Stimulated activated naive CD8-positive, alpha-beta T cell treated with anti-CD3 and anti-CD28 coated beads, Interleukin-15, Interleukin-2, amounts not matched to agents 100 ng/mL and 50 ng/mL, for 24 hours (primary cell): ENCODE measurements around the gene MIR17HG.

Experiments
- H3K27ac Mint-ChIP-seq: one replicate; pipeline ENCODE4 v1.8.0; 2021; ENCODE audit warnings: mild to moderate bottlenecking, mixed read lengths
- H3K27me3 Mint-ChIP-seq: one replicate; pipeline ENCODE4 v1.8.0; 2021; ENCODE audit warnings: mixed read lengths
- H3K36me3 Mint-ChIP-seq: one replicate; pipeline ENCODE4 v1.8.0; 2021; ENCODE audit warnings: low read depth, mixed read lengths
- H3K4me1 Mint-ChIP-seq: one replicate; pipeline ENCODE4 v1.8.0; 2021; ENCODE audit warnings: low read depth, mixed read lengths
- H3K4me3 Mint-ChIP-seq: one replicate; pipeline ENCODE4 v1.8.0; 2021; ENCODE audit warnings: mild to moderate bottlenecking, mixed read lengths
- H3K9me3 Mint-ChIP-seq: one replicate; pipeline ENCODE4 v1.8.0; 2021; ENCODE audit warnings: mixed read lengths

Gene MIR17HG

DNA sequence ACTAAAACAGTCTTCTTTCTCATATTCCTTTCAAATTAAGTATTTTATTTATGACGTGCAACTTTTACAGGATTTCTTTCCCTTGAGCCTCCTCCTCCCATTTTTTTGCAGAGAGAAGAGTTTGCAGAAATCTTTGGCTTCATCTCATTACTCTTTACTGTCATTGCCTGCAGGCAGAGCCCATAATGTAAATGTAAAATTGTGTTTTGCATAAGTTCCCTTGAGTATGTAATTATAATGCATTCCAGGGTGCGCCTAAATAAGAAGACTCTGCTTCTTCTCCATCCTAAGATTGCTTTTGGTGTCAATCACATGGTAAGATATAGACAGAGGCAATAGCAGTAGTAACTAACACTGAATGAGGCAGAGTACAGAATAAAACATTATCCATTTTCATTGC, 23.0 kb downstream of the MIR17HG start:
- no peaks in the 10 kb centered on the region for H3K9me3 Mint-ChIP-seq
- peaks cover 5% of the 10 kb centered on the region for H3K27me3 Mint-ChIP-seq
- H3K4me3 Mint-ChIP-seq, result no peak overlapping the region
- H3K27ac Mint-ChIP-seq, result no peak overlapping the region
- H3K4me1 Mint-ChIP-seq, result peaks cover 42% of the 10 kb centered on the region
- H3K36me3 Mint-ChIP-seq, result no peaks in the 10 kb centered on the region

GRCh38 chr13:91372911-91373310, 25.4 kb downstream of the MIR17HG start:
- Mint-ChIP-seq H3K27me3 (peaks cover 5% of the 10 kb centered on the region), H3K36me3 (no peaks in the 10 kb centered on the region), H3K4me1 (peaks cover 31% of the 10 kb centered on the region), H3K9me3 (no peaks in the 10 kb centered on the region), H3K4me3 (no peak overlapping the region), H3K27ac (no peak overlapping the region)

DNA sequence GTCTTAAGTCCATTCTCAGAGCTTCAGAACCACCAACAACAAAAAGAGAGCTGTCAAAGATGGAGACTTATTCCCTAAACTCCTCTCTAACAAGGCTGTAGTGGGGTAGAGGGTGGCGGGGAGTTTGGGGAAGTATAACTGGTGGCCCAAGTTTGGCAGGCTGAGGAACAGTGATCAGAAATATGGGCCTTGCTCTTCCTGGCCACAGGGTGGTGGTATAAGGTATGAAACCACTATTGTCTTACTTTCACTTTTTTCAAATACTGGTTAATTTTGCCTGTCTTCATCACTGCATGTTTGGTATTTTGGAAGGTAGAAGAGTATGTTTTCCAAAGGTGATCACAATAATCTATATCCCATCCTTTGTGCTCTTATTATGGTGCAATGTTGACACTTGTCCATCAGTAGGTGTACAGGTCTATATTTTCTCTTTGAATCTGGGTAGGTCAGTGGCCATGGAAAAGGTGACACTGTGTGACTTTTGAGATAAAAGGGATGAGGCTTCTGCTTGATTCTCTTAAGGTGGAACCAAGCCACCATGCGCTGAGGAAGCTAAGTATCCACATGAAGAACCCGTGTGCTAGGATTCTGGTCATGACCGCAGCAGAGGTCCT, 27.7 kb downstream of the MIR17HG start:
- H3K4me3 Mint-ChIP-seq, result no peak overlapping the region
- H3K4me1 Mint-ChIP-seq, result peaks cover 12% of the 10 kb centered on the region
- H3K9me3 Mint-ChIP-seq, result no peaks in the 10 kb centered on the region
- no peak overlapping the region for H3K27ac Mint-ChIP-seq
- H3K27me3 Mint-ChIP-seq, result peaks cover 5% of the 10 kb centered on the region
- no peaks in the 10 kb centered on the region for H3K36me3 Mint-ChIP-seq

DNA sequence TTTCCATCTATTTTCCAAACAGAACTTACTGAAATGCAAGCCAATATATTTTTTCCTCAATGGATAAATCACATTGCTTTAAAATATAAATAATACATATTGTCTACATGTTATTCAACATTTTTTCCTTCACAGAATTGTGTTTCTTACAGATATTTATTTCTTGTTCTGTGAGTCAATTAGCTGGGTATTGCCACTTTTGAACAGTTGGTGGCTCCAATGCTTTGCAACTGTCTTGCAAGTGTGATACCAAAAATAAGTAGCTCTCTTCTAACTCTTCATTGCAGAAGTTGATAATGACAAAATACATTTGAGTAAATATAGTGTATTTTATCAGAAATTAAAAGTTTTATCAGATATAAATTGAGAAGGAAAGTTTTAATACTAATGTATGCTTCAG, 33.9 kb downstream of the MIR17HG start:
- Mint-ChIP-seq H3K27ac (no peak overlapping the region), H3K9me3 (no peaks in the 10 kb centered on the region), H3K27me3 (peaks cover 17% of the 10 kb centered on the region), H3K4me3 (no peak overlapping the region), H3K36me3 (no peaks in the 10 kb centered on the region), H3K4me1 (peaks cover 7% of the 10 kb centered on the region)

GRCh38 chr13:91383836-91384235, 36.3 kb downstream of the MIR17HG start:
- H3K9me3 Mint-ChIP-seq, result no peaks in the 10 kb centered on the region
- peaks cover 29% of the 10 kb centered on the region for H3K27me3 Mint-ChIP-seq
- H3K27ac Mint-ChIP-seq, result no peak overlapping the region
- no peak overlapping the region for H3K4me3 Mint-ChIP-seq
- peaks cover 7% of the 10 kb centered on the region for H3K4me1 Mint-ChIP-seq
- H3K36me3 Mint-ChIP-seq, result no peaks in the 10 kb centered on the region

- Mint-ChIP-seq H3K36me3 (no peaks in the 10 kb centered on the region), H3K27me3 (peaks cover 35% of the 10 kb centered on the region), H3K4me1 (peaks cover 7% of the 10 kb centered on the region), H3K4me3 (no peak overlapping the region), H3K9me3 (no peaks in the 10 kb centered on the region), H3K27ac (no peak overlapping the region)
Observed at GRCh38 chr13:91384896-91385295, 37.4 kb downstream of the MIR17HG start.

DNA sequence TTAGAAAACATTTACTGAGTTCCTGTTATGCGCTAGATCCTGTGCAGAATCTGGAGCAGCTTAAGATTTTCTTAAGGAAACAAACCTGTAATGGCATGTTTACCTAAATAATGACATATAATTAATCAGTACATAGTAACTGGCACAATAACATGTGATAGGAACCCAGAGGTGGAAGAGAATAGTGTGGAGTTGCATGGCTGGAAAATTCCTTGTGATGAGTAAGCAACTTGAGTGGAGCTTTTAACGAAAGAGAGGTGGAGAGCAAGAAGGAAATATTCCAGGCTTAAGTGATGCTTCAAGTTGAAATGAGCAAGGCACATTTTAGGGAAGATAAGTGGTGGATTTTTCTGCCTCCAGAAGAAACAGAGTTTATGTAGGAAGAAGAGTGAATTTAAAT, 41.7 kb downstream of the MIR17HG start:
- no peak overlapping the region for H3K4me3 Mint-ChIP-seq
- H3K36me3 Mint-ChIP-seq, result no peaks in the 10 kb centered on the region
- no peaks in the 10 kb centered on the region for H3K9me3 Mint-ChIP-seq
- H3K27me3 Mint-ChIP-seq, result peaks cover 52% of the 10 kb centered on the region
- H3K4me1 Mint-ChIP-seq, result no peaks in the 10 kb centered on the region
- H3K27ac Mint-ChIP-seq, result no peak overlapping the region

DNA sequence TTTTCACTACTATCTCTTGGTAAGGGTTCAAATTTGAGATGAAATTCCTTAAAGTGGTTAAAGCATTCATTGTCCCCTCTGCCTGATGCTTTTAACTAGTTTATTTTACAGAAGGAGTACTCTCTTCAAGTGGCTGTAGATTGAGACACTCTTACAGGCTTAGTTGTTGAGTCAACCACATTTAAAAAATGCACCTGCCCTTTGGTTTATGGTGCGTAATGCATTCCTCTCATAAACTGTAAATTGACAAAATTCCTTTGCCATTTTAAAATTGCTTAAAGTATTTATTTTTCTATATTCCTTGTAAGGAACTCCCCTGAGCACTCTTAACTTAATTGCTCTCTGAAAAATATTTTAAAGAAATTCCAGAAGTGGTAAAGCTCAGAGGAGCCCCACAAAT, 50.1 kb downstream of the MIR17HG start:
- Mint-ChIP-seq H3K4me1 (peaks cover 16% of the 10 kb centered on the region), H3K4me3 (no peak overlapping the region), H3K27ac (no peak overlapping the region), H3K9me3 (no peaks in the 10 kb centered on the region), H3K27me3 (peaks cover 70% of the 10 kb centered on the region), H3K36me3 (no peaks in the 10 kb centered on the region)

GRCh38 chr13:91398413-91399188, 51.1 kb downstream of the MIR17HG start, which contains the start of gene GPC5:
GPC5 (plus strand) TSS chr13:91398621.
- no peak within 1 kb of the TSS for H3K27ac Mint-ChIP-seq

DNA sequence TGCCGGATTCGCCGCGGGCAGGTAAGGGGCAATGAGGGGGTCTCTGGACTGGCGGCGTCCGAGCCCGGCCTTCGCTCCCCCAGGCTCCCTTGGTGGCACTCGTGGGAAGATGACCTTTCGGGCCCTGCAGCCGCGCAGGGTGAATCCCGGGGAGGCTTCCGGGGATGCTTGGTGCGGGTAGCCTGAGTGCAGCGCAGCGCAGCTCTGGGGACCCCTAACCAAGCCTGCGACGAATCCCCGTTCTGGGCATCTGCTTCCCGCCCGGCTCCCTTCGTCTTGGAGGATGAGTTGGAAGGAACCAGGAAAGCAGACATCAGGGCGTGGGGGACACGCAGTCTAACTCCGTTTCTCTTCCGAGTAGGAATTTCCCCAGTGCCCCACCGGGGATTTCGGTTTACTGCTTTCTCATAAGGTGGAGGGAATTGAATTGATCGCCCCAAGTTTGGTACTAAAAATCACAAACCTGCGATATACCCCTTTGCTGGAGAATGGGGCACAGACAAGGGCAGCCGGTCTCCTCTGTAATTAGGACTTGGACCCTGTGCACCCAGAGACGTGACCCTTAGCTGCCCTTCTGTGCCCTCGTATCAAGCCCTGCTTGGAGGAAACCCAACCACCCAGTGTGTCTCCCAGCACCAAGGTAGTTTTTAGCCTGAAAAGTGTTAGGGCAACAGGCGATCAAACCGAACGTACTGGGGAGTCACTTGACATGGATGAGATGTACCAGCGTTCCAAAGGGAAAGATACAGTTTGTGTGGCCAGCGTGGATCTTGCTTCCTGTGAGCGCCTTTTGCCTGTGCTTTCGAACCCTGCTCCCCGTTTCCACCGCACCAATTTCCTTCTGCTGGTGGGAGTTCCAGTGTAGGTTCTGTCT, 51.9 kb downstream of the MIR17HG start:
- no peaks in the 10 kb centered on the region for H3K9me3 Mint-ChIP-seq
- peaks cover 16% of the 10 kb centered on the region for H3K4me1 Mint-ChIP-seq
- H3K27me3 Mint-ChIP-seq, result peaks cover 71% of the 10 kb centered on the region
- H3K4me3 Mint-ChIP-seq, result peak overlapping the region; percentile 77
- no peaks in the 10 kb centered on the region for H3K36me3 Mint-ChIP-seq
- H3K27ac Mint-ChIP-seq, result no peak overlapping the region

More at GRCh38 chr13:91398413-91399188, 51.1 kb downstream of the MIR17HG start, which contains the start of gene GPC5:
- H3K4me1 Mint-ChIP-seq, result peaks cover 16% of the 10 kb centered on the region
- H3K9me3 Mint-ChIP-seq, result no peaks in the 10 kb centered on the region
- H3K27me3 Mint-ChIP-seq, result peaks cover 79% of the 10 kb centered on the region
- H3K4me3 Mint-ChIP-seq, result peak within 1 kb of the TSS; percentile 77
- no peaks in the 10 kb centered on the region for H3K36me3 Mint-ChIP-seq

DNA sequence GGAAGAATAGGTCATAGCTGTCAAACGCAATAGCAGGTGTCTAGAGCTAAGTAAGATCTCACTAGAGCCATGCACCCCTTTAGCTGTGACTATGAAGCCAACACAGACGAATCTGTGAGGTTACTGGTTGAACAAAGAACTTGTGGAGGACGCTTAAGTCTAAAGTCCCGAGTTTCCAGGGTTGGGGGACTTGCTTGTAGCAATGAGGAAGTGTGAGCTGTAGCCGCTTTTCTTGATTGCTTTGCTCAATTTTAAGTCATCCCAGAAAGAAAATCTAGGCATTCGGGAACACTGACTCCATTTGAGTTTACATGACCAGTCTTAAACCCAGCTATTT, 52.5 kb downstream of the MIR17HG start:
- Mint-ChIP-seq H3K36me3 (no peaks in the 10 kb centered on the region), H3K27me3 (peaks cover 65% of the 10 kb centered on the region), H3K4me3 (peak overlapping the region; percentile 77), H3K27ac (no peak overlapping the region), H3K9me3 (no peaks in the 10 kb centered on the region), H3K4me1 (peaks cover 16% of the 10 kb centered on the region)

- H3K9me3 Mint-ChIP-seq, result no peaks in the 10 kb centered on the region
- H3K36me3 Mint-ChIP-seq, result no peaks in the 10 kb centered on the region
- H3K27me3 Mint-ChIP-seq, result peaks cover 59% of the 10 kb centered on the region
- no peak overlapping the region for H3K4me3 Mint-ChIP-seq
- H3K27ac Mint-ChIP-seq, result peak overlapping the region; percentile 14
- peaks cover 16% of the 10 kb centered on the region for H3K4me1 Mint-ChIP-seq
Observed at GRCh38 chr13:91400671-91401070, 53.2 kb downstream of the MIR17HG start.

- Mint-ChIP-seq H3K4me3 (no peak overlapping the region), H3K27me3 (peaks cover 52% of the 10 kb centered on the region), H3K27ac (no peak overlapping the region), H3K4me1 (peaks cover 16% of the 10 kb centered on the region), H3K9me3 (no peaks in the 10 kb centered on the region), H3K36me3 (no peaks in the 10 kb centered on the region)
Observed at GRCh38 chr13:91401920-91402319, 54.4 kb downstream of the MIR17HG start.
